ENCODE results near the gene MIER3. TPM values are rescaled to one million over a fixed set of nuclear protein-coding genes. Genes with fewer than 3 reads are reported as not detected.

The MIER3 gene
- polyA plus RNA-seq, 1 donor from 2014 or later, result 51.8 TPM

- TF ChIP-seq POLR2AphosphoS5 (IDR thresholded peaks at IDR 0.05), result no peak
- TF ChIP-seq MXI1 (conservative IDR thresholded peaks at IDR 0.05; ENCODE audit: poor library complexity, severe bottlenecking), result no peak
- TF ChIP-seq EZH2 (IDR thresholded peaks at IDR 0.05; ENCODE audit: borderline replicate concordance, insufficient read depth, low read length, poor library complexity, severe bottlenecking), result no peak
- no peak for TF ChIP-seq EP300 (conservative IDR thresholded peaks at IDR 0.05; ENCODE audit: poor library complexity, severe bottlenecking)
- TF ChIP-seq CTCF (IDR thresholded peaks at IDR 0.05; ENCODE audit: poor library complexity, severe bottlenecking), result no peak
- TF ChIP-seq TAF1 (IDR thresholded peaks at IDR 0.05; ENCODE audit: low read depth), result no peak
- TF ChIP-seq RAD21 (conservative IDR thresholded peaks at IDR 0.05), result no peak
- TF ChIP-seq, protein P1, sequence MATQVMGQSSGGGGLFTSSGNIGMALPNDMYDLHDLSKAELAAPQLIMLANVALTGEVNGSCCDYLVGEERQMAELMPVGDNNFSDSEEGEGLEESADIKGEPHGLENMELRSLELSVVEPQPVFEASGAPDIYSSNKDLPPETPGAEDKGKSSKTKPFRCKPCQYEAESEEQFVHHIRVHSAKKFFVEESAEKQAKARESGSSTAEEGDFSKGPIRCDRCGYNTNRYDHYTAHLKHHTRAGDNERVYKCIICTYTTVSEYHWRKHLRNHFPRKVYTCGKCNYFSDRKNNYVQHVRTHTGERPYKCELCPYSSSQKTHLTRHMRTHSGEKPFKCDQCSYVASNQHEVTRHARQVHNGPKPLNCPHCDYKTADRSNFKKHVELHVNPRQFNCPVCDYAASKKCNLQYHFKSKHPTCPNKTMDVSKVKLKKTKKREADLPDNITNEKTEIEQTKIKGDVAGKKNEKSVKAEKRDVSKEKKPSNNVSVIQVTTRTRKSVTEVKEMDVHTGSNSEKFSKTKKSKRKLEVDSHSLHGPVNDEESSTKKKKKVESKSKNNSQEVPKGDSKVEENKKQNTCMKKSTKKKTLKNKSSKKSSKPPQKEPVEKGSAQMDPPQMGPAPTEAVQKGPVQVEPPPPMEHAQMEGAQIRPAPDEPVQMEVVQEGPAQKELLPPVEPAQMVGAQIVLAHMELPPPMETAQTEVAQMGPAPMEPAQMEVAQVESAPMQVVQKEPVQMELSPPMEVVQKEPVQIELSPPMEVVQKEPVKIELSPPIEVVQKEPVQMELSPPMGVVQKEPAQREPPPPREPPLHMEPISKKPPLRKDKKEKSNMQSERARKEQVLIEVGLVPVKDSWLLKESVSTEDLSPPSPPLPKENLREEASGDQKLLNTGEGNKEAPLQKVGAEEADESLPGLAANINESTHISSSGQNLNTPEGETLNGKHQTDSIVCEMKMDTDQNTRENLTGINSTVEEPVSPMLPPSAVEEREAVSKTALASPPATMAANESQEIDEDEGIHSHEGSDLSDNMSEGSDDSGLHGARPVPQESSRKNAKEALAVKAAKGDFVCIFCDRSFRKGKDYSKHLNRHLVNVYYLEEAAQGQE (IDR thresholded peaks at IDR 0.05; ENCODE audit: borderline replicate concordance), result no peak
- TF ChIP-seq SMC3 (conservative IDR thresholded peaks at IDR 0.05; ENCODE audit: poor library complexity), result no peak
- Histone ChIP-seq H3K9ac (ENCODE audit: low read length) (no peak overlapping the region), H3K36me3 (ENCODE audit: insufficient read depth, low read length) (peaks cover 20% of the 10 kb centered on the region), H3K9me2 (ENCODE audit: insufficient read depth, low read length) (no peaks in the 10 kb centered on the region), H2AFZ (ENCODE audit: low read depth, low read length) (no peak overlapping the region), H3K4me2 (ENCODE audit: low read length) (no peak overlapping the region), H3K9me3 (ENCODE audit: low read length) (no peaks in the 10 kb centered on the region), H3K27ac (ENCODE audit: low read length) (no peak overlapping the region), H3K4me3 (ENCODE audit: low read length) (no peak overlapping the region), H3F3A (ENCODE audit: insufficient read depth, low read length, poor library complexity, severe bottlenecking) (no peaks in the 10 kb centered on the region), H3K79me2 (replicated peaks; ENCODE audit: insufficient read depth, low read length) (no peaks in the 10 kb centered on the region), H4K20me1 (ENCODE audit: insufficient read depth) (no peaks in the 10 kb centered on the region), H3K27me3 (ENCODE audit: insufficient read depth, low read depth, low read length) (no peaks in the 10 kb centered on the region)
Measured at GRCh38 chr5:56922922-56923321, 29.0 kb downstream of the MIER3 start.

DNA sequence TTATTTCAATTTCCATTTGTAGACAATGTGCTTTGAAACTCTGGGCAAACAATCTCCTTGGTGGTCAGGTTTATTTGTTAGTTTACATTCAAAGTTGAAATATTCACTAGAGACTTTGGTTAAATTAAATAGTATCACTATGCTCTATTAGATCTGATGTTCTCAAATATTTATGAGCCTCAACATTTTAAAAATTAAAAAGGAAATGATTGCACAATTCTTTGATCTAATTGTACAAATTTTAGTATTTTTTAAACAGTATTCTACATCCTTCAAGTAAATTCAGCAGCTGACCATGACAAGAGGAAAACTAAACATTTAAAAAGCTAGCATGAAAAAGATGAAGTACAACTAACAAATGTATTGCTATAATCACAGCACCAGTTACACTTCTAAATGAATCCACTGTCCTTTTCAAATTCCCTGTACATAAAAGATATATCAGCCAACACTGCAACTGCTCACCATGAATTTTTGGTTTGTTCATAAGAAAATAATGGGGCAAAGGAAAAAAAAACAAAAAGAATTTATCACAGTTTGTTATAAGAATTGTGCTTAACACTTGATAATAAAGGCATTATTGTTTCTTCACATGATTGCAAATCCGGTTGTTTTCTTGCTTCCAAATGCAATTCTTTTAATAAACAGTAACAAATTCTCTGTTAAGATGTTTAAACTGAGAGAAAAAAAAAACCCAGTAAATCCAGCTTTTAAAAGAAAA, 31.8 kb downstream of the MIER3 start:
- no peak overlapping the region for H3K9ac ChIP-seq (ENCODE audit: low read length)
- no peaks in the 10 kb centered on the region for H3K9me2 ChIP-seq (ENCODE audit: insufficient read depth, low read length)
- no peak overlapping the region for H3K27ac ChIP-seq (ENCODE audit: low read length)
- H3K79me2 ChIP-seq (replicated peaks; ENCODE audit: insufficient read depth, low read length), result no peaks in the 10 kb centered on the region
- H3K36me3 ChIP-seq (ENCODE audit: insufficient read depth, low read length), result peaks cover 14% of the 10 kb centered on the region
- H3K4me2 ChIP-seq (ENCODE audit: low read length), result no peak overlapping the region
- no peaks in the 10 kb centered on the region for H3F3A ChIP-seq (ENCODE audit: insufficient read depth, low read length, poor library complexity, severe bottlenecking)
- no peaks in the 10 kb centered on the region for H4K20me1 ChIP-seq (ENCODE audit: insufficient read depth)
- H3K27me3 ChIP-seq (ENCODE audit: insufficient read depth, low read depth, low read length), result no peaks in the 10 kb centered on the region
- H3K9me3 ChIP-seq (ENCODE audit: low read length), result no peaks in the 10 kb centered on the region
- TF ChIP-seq EZH2 (IDR thresholded peaks at IDR 0.05; ENCODE audit: borderline replicate concordance, insufficient read depth, low read length, poor library complexity, severe bottlenecking) (no peak), RAD21 (conservative IDR thresholded peaks at IDR 0.05) (no peak), CTCF (IDR thresholded peaks at IDR 0.05; ENCODE audit: poor library complexity, severe bottlenecking) (no peak), EP300 (conservative IDR thresholded peaks at IDR 0.05; ENCODE audit: poor library complexity, severe bottlenecking) (no peak), TAF1 (IDR thresholded peaks at IDR 0.05; ENCODE audit: low read depth) (no peak), MXI1 (conservative IDR thresholded peaks at IDR 0.05; ENCODE audit: poor library complexity, severe bottlenecking) (no peak), SMC3 (conservative IDR thresholded peaks at IDR 0.05; ENCODE audit: poor library complexity) (no peak), POLR2AphosphoS5 (IDR thresholded peaks at IDR 0.05) (no peak)
- TF ChIP-seq, protein P1 (IDR thresholded peaks at IDR 0.05; ENCODE audit: borderline replicate concordance), result no peak
- H3K4me3 ChIP-seq (ENCODE audit: low read length), result no peak overlapping the region
- H2AFZ ChIP-seq (ENCODE audit: low read depth, low read length), result no peak overlapping the region
